GM23338 (cell line): ENCODE results near the gene IGSF21. TPM values are rescaled to one million over a fixed set of nuclear protein-coding genes. Genes with fewer than 3 reads are reported as not detected.

Experiments used
- ATAC-seq: fragments of 200-7000 bp; cut with Tn5 transposase; 3 replicates; pipeline ENCODE4 v1.9.1; 2020
- DNase-seq: peaks from one replicate; pipeline ENCODE4 v3.0.0-alpha.2; 2015; ENCODE audit warnings: low spot score
- H2AFZ ChIP-seq: fragments of 200-600 bp; sonication (generic); 2 replicates; pipeline ENCODE4 v1.8.0; 2016; ENCODE audit warnings: antibody characterized with exemption, mild to moderate bottlenecking, moderate library complexity
- H3F3A ChIP-seq: fragments of 200-600 bp; sonication (generic); replicated peaks from 2 replicates; pipeline ENCODE4 v1.8.0; 2017; ENCODE audit warnings: antibody characterized with exemption, mixed run types, low read depth
- H3K27ac ChIP-seq: fragments of 200-600 bp; sonication (generic); 2 replicates; pipeline ENCODE4 v1.6.1; 2016; ENCODE audit warnings: low read depth
- H3K27me3 ChIP-seq: fragments of 200-600 bp; sonication (generic); 2 replicates; pipeline ENCODE4 v1.8.0; 2016; ENCODE audit warnings: mild to moderate bottlenecking, mixed run types, moderate library complexity; ENCODE audit not compliant: insufficient read depth
- H3K36me3 ChIP-seq: fragments of 200-600 bp; sonication (generic); 2 replicates; pipeline ENCODE4 v1.8.0; 2016; ENCODE audit warnings: mild to moderate bottlenecking; ENCODE audit not compliant: insufficient read depth
- H3K4me1 ChIP-seq: fragments of 200-600 bp; sonication (generic); 2 replicates; pipeline ENCODE4 v1.8.0; 2016; ENCODE audit warnings: mild to moderate bottlenecking, moderate library complexity; ENCODE audit not compliant: insufficient read depth
- H3K4me2 ChIP-seq: fragments of 200-600 bp; sonication (generic); 2 replicates; pipeline ENCODE4 v1.7.1; 2017; ENCODE audit warnings: mixed run types
- H3K4me3 ChIP-seq: fragments of 200-600 bp; sonication (generic); 2 replicates; pipeline ENCODE4 v1.6.1; 2016; ENCODE audit warnings: mixed run types
- H3K79me2 ChIP-seq: fragments of 200-600 bp; sonication (generic); replicated peaks from 2 replicates; pipeline ENCODE4 v1.8.0; 2017; ENCODE audit warnings: mild to moderate bottlenecking; ENCODE audit not compliant: insufficient read depth
- H3K9me2 ChIP-seq: fragments of 200-600 bp; sonication (generic); 2 replicates; pipeline ENCODE4 v1.8.0; 2017; ENCODE audit not compliant: insufficient read depth
- H4K20me1 ChIP-seq: fragments of 200-600 bp; sonication (generic); replicated peaks from 2 replicates; pipeline ENCODE4 v1.8.0; 2017; ENCODE audit warnings: mild to moderate bottlenecking; ENCODE audit not compliant: insufficient read depth
- H3K27ac Mint-ChIP-seq: 2 replicates; pipeline ENCODE4 v1.8.0; 2020; ENCODE audit warnings: inconsistent platforms, mild to moderate bottlenecking, moderate library complexity, mixed read lengths
- H3K27me3 Mint-ChIP-seq: 3 replicates; pipeline ENCODE4 v1.8.0; 2022; ENCODE audit warnings: low read depth, mild to moderate bottlenecking, moderate library complexity, mixed read lengths, inconsistent platforms; ENCODE audit not compliant: insufficient read depth, poor library complexity
- H3K36me3 Mint-ChIP-seq: 3 replicates; pipeline ENCODE4 v1.8.0; 2021; ENCODE audit warnings: low read depth, mild to moderate bottlenecking, inconsistent platforms, moderate library complexity, mixed read lengths
- H3K4me1 Mint-ChIP-seq: 3 replicates; pipeline ENCODE4 v1.8.0; 2020; ENCODE audit warnings: mild to moderate bottlenecking, inconsistent platforms, mixed read lengths
- H3K4me3 Mint-ChIP-seq: 3 replicates; pipeline ENCODE4 v1.8.0; 2021; ENCODE audit warnings: moderate library complexity, mild to moderate bottlenecking, inconsistent platforms, mixed read lengths
- H3K9me3 Mint-ChIP-seq: 3 replicates; pipeline ENCODE4 v1.8.0; 2020; ENCODE audit warnings: moderate library complexity, mild to moderate bottlenecking, inconsistent platforms, mixed read lengths
- CREB1 ChIP-seq: fragments of 250-450 bp; sonication (Bioruptor Pico); IDR thresholded peaks from 2 replicates; pipeline ENCODE4 v1.5.0; 2020; ENCODE audit warnings: low read depth, mild to moderate bottlenecking, moderate library complexity
- EZH2 ChIP-seq: fragments of 200-600 bp; sonication (generic); IDR thresholded peaks from one replicate; pipeline ENCODE4 v1.8.0; 2017; ENCODE audit warnings: antibody characterized with exemption, mild to moderate bottlenecking, low read depth; ENCODE audit not compliant: unreplicated experiment
- EZH2phosphoT487 ChIP-seq: fragments of 200-600 bp; sonication (generic); IDR thresholded peaks from one replicate; pipeline ENCODE4 v1.8.1; 2018; ENCODE audit warnings: antibody characterized with exemption; ENCODE audit not compliant: unreplicated experiment
- JUNB ChIP-seq: IDR thresholded peaks from one replicate; pipeline ENCODE4 v1.6.1; 2016; ENCODE audit warnings: antibody characterized with exemption; ENCODE audit not compliant: unreplicated experiment
- POLR2AphosphoS5 ChIP-seq: IDR thresholded peaks from 2 replicates; pipeline ENCODE4 v1.6.1; 2016; ENCODE audit warnings: antibody characterized with exemption, low read depth
- STAT1 ChIP-seq: IDR thresholded peaks from one replicate; pipeline ENCODE4 v1.6.1; 2016; ENCODE audit warnings: antibody characterized with exemption; ENCODE audit not compliant: unreplicated experiment
- ZNF114 ChIP-seq: fragments of 250-450 bp; sonication (Bioruptor Pico); IDR thresholded peaks from 2 replicates; pipeline ENCODE4 v1.5.0; 2020; ENCODE audit warnings: mild to moderate bottlenecking, moderate library complexity
- ZNF331 ChIP-seq: fragments of 250-450 bp; sonication (Bioruptor Pico); IDR thresholded peaks from 2 replicates; pipeline ENCODE4 v1.5.0; 2020; ENCODE audit warnings: low read depth, mild to moderate bottlenecking, moderate library complexity
- polyA plus RNA-seq: library from polyadenylated mRNA; unstranded; fragments of >200 nt; fragmentation: Nextera tagmentation; extraction: Ambion mirVana; gene quantifications from 2 replicates; pipeline ENCODE4 v1.2.1, GENCODE V29; 2016
- total RNA-seq: library from RNA; depleted of rRNA; stranded (reverse); fragments of >200 nt; shearing (Covaris generic); gene quantifications from 2 replicates; pipeline ENCODE4 v1.2.3, GENCODE V29; 2014
- TF ChIP-seq, protein P1 (sequence below): IDR thresholded peaks from one replicate; pipeline ENCODE4 v1.6.1; 2018; ENCODE audit warnings: antibody characterized with exemption; ENCODE audit not compliant: unreplicated experiment
- TF ChIP-seq, protein P2 (sequence below): fragments of 250-450 bp; sonication (Bioruptor Pico); IDR thresholded peaks from 2 replicates; pipeline ENCODE4 v1.5.0; 2020; ENCODE audit warnings: mild to moderate bottlenecking, moderate library complexity
- TF ChIP-seq, protein P3 (sequence below), 2 experiments: fragments of 200-600 bp in 1 of 2; sonication (generic) in 1 of 2; conservative IDR thresholded peaks; 2 replicates each; pipeline versions ENCODE4 v1.5.1 to v1.6.1; 2016 to 2017; ENCODE audit warnings: antibody characterized with exemption in 2 of 2, low read depth in 2 of 2, mild to moderate bottlenecking in 2 of 2, moderate library complexity in 1 of 2
- TF ChIP-seq, protein P4 (sequence below): IDR thresholded peaks from 2 replicates; pipeline ENCODE4 v1.6.1; 2016; ENCODE audit warnings: antibody characterized with exemption

IGSF21 gene
- total and polyA plus RNA-seq, 2 experiments from 2014 or later, result 15.6 to 15.7 TPM

DNA sequence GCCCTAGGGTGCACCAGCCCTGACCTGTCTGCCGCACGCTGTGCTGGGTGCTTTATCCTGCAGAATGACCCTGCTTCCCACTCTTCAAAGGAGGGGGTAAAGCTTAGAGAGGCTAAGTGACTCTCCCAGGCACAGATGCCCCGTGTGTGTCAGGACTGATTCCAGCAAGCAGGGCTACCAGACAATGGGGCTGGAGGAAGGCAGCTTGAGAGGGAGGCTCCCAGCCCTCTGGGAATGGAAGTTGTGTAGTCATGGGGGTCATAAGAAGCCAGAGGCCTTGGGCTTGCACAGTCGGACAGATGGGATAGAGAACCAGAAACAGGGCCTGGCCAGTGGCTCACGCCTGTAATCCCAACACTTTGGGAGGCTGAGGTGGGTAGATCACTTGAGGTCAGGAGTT is 279.0 kb downstream of the IGSF21 start (continued):
- TF ChIP-seq, protein P1, sequence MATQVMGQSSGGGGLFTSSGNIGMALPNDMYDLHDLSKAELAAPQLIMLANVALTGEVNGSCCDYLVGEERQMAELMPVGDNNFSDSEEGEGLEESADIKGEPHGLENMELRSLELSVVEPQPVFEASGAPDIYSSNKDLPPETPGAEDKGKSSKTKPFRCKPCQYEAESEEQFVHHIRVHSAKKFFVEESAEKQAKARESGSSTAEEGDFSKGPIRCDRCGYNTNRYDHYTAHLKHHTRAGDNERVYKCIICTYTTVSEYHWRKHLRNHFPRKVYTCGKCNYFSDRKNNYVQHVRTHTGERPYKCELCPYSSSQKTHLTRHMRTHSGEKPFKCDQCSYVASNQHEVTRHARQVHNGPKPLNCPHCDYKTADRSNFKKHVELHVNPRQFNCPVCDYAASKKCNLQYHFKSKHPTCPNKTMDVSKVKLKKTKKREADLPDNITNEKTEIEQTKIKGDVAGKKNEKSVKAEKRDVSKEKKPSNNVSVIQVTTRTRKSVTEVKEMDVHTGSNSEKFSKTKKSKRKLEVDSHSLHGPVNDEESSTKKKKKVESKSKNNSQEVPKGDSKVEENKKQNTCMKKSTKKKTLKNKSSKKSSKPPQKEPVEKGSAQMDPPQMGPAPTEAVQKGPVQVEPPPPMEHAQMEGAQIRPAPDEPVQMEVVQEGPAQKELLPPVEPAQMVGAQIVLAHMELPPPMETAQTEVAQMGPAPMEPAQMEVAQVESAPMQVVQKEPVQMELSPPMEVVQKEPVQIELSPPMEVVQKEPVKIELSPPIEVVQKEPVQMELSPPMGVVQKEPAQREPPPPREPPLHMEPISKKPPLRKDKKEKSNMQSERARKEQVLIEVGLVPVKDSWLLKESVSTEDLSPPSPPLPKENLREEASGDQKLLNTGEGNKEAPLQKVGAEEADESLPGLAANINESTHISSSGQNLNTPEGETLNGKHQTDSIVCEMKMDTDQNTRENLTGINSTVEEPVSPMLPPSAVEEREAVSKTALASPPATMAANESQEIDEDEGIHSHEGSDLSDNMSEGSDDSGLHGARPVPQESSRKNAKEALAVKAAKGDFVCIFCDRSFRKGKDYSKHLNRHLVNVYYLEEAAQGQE, result no peak
- no peak for TF ChIP-seq JUNB
- no peak for TF ChIP-seq POLR2AphosphoS5
- TF ChIP-seq CREB1, result no peak
- TF ChIP-seq EZH2, result no peak
- no peak for TF ChIP-seq STAT1

DNA sequence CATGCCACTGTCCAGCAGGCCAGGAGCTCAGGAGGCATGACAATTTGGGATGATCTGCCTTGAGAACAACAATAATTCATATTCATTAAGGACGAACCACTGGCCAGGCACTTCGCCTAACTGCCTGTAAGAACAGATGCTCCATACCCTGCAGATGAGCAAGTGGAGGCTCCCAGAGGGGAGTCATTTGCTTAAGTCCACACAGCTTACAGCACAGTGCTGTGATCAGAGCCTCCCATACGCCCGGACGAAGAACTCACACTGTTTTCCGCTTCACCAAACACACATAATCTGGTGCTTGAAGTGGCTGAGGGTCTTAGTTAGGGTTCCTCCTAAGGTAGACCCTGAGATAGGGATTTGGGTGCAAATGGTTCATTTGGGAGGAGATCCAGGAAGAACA is 279.7 kb downstream of the IGSF21 start:
- H3K4me1 Mint-ChIP-seq, result peaks cover 23% of the 10 kb centered on the region
- no peak for TF ChIP-seq EZH2
- no peak for TF ChIP-seq POLR2AphosphoS5
- TF ChIP-seq, protein P2, sequence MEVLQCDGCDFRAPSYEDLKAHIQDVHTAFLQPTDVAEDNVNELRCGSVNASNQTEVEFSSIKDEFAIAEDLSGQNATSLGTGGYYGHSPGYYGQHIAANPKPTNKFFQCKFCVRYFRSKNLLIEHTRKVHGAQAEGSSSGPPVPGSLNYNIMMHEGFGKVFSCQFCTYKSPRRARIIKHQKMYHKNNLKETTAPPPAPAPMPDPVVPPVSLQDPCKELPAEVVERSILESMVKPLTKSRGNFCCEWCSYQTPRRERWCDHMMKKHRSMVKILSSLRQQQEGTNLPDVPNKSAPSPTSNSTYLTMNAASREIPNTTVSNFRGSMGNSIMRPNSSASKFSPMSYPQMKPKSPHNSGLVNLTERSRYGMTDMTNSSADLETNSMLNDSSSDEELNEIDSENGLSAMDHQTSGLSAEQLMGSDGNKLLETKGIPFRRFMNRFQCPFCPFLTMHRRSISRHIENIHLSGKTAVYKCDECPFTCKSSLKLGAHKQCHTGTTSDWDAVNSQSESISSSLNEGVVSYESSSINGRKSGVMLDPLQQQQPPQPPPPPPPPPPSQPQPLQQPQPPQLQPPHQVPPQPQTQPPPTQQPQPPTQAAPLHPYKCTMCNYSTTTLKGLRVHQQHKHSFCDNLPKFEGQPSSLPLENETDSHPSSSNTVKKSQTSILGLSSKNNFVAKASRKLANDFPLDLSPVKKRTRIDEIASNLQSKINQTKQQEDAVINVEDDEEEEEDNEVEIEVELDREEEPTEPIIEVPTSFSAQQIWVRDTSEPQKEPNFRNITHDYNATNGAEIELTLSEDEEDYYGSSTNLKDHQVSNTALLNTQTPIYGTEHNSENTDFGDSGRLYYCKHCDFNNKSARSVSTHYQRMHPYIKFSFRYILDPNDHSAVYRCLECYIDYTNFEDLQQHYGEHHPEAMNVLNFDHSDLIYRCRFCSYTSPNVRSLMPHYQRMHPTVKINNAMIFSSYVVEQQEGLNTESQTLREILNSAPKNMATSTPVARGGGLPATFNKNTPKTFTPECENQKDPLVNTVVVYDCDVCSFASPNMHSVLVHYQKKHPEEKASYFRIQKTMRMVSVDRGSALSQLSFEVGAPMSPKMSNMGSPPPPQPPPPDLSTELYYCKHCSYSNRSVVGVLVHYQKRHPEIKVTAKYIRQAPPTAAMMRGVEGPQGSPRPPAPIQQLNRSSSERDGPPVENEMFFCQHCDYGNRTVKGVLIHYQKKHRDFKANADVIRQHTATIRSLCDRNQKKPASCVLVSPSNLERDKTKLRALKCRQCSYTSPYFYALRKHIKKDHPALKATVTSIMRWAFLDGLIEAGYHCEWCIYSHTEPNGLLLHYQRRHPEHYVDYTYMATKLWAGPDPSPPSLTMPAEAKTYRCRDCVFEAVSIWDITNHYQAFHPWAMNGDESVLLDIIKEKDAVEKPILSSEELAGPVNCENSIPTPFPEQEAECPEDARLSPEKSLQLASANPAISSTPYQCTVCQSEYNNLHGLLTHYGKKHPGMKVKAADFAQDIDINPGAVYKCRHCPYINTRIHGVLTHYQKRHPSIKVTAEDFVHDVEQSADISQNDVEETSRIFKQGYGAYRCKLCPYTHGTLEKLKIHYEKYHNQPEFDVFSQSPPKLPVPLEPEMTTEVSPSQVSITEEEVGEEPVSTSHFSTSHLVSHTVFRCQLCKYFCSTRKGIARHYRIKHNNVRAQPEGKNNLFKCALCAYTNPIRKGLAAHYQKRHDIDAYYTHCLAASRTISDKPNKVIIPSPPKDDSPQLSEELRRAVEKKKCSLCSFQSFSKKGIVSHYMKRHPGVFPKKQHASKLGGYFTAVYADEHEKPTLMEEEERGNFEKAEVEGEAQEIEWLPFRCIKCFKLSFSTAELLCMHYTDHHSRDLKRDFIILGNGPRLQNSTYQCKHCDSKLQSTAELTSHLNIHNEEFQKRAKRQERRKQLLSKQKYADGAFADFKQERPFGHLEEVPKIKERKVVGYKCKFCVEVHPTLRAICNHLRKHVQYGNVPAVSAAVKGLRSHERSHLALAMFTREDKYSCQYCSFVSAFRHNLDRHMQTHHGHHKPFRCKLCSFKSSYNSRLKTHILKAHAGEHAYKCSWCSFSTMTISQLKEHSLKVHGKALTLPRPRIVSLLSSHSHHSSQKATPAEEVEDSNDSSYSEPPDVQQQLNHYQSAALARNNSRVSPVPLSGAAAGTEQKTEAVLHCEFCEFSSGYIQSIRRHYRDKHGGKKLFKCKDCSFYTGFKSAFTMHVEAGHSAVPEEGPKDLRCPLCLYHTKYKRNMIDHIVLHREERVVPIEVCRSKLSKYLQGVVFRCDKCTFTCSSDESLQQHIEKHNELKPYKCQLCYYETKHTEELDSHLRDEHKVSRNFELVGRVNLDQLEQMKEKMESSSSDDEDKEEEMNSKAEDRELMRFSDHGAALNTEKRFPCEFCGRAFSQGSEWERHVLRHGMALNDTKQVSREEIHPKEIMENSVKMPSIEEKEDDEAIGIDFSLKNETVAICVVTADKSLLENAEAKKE (CRISPR knock-in tag), result no peak
- TF ChIP-seq ZNF331 (CRISPR knock-in tag), result no peak
- TF ChIP-seq, protein P3, sequence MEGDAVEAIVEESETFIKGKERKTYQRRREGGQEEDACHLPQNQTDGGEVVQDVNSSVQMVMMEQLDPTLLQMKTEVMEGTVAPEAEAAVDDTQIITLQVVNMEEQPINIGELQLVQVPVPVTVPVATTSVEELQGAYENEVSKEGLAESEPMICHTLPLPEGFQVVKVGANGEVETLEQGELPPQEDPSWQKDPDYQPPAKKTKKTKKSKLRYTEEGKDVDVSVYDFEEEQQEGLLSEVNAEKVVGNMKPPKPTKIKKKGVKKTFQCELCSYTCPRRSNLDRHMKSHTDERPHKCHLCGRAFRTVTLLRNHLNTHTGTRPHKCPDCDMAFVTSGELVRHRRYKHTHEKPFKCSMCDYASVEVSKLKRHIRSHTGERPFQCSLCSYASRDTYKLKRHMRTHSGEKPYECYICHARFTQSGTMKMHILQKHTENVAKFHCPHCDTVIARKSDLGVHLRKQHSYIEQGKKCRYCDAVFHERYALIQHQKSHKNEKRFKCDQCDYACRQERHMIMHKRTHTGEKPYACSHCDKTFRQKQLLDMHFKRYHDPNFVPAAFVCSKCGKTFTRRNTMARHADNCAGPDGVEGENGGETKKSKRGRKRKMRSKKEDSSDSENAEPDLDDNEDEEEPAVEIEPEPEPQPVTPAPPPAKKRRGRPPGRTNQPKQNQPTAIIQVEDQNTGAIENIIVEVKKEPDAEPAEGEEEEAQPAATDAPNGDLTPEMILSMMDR (conservative IDR thresholded peaks at IDR 0.05; ENCODE audit: low read depth in 2 of 2), result no peak
- TF ChIP-seq, protein P4, sequence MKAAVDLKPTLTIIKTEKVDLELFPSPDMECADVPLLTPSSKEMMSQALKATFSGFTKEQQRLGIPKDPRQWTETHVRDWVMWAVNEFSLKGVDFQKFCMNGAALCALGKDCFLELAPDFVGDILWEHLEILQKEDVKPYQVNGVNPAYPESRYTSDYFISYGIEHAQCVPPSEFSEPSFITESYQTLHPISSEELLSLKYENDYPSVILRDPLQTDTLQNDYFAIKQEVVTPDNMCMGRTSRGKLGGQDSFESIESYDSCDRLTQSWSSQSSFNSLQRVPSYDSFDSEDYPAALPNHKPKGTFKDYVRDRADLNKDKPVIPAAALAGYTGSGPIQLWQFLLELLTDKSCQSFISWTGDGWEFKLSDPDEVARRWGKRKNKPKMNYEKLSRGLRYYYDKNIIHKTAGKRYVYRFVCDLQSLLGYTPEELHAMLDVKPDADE, result no peak
- no peak for TF ChIP-seq STAT1
- TF ChIP-seq CREB1, result no peak
- TF ChIP-seq ZNF114 (CRISPR knock-in tag), result no peak
- TF ChIP-seq EZH2phosphoT487, result no peak
- Histone ChIP-seq H3K4me2 (no peak overlapping the region), H4K20me1 (no peaks in the 10 kb centered on the region), H3K4me1 (peaks cover 20% of the 10 kb centered on the region), H3K36me3 (no peaks in the 10 kb centered on the region), H3K4me3 (no peak overlapping the region), H3K27me3 (no peaks in the 10 kb centered on the region), H3F3A (no peaks in the 10 kb centered on the region), H2AFZ (no peak overlapping the region), H3K9me2 (no peaks in the 10 kb centered on the region), H3K27ac (no peak overlapping the region), H3K79me2 (no peaks in the 10 kb centered on the region)
- no peak overlapping the region for H3K27ac Mint-ChIP-seq
- ATAC-seq (no peak), DNase-seq (no peak)
- peaks cover 14% of the 10 kb centered on the region for H3K27me3 Mint-ChIP-seq
- no peaks in the 10 kb centered on the region for H3K9me3 Mint-ChIP-seq
- H3K36me3 Mint-ChIP-seq, result no peaks in the 10 kb centered on the region
- H3K4me3 Mint-ChIP-seq, result no peak overlapping the region
